ENCODE data around the gene ADAM10. TPM values are rescaled to one million over a fixed set of nuclear protein-coding genes. Genes with fewer than 3 reads are reported as not detected.
A peak's percentile ranks its signal among the peaks of the same experiment; 100 is the strongest.
"Not testable (repeated sequence)": the region's sequence is repeated elsewhere in the genome, so short reads cannot be mapped to it uniquely, and the experiment has no call there.

ADAM10 gene
- total RNA-seq, 1 donor from 2014 or later: 87.7 TPM

DNA sequence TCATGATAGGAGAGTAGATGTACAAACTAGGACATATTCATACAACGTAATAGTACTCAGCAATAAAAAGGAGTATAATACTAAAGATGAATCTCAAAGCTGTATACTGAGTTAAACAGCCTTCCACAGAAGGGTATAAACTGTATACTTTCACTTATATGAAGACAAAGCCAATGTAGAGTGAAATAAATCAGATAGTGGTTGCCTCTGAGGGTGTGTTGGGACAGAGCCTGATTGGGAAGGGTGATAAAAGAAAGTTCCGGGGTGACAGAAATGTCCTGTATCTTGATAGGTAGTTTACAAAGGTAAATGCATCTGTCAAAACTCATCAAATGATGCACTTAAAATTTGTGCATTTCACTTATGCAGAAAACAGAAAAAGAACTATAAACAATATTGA is 122.5 kb downstream of the ADAM10 start:
- no peaks in the 10 kb centered on the region for H3K27me3 Mint-ChIP-seq
- peak overlapping the region; percentile 46 for H3K27ac Mint-ChIP-seq
- H3K4me3 Mint-ChIP-seq: no peak overlapping the region
- TF ChIP-seq, protein P1, sequence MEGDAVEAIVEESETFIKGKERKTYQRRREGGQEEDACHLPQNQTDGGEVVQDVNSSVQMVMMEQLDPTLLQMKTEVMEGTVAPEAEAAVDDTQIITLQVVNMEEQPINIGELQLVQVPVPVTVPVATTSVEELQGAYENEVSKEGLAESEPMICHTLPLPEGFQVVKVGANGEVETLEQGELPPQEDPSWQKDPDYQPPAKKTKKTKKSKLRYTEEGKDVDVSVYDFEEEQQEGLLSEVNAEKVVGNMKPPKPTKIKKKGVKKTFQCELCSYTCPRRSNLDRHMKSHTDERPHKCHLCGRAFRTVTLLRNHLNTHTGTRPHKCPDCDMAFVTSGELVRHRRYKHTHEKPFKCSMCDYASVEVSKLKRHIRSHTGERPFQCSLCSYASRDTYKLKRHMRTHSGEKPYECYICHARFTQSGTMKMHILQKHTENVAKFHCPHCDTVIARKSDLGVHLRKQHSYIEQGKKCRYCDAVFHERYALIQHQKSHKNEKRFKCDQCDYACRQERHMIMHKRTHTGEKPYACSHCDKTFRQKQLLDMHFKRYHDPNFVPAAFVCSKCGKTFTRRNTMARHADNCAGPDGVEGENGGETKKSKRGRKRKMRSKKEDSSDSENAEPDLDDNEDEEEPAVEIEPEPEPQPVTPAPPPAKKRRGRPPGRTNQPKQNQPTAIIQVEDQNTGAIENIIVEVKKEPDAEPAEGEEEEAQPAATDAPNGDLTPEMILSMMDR (IDR thresholded peaks at IDR 0.05): no peak
- ATAC-seq (ENCODE audit: low read depth) (no peak), DNase-seq (no peak)
- ChIA-PET CTCF (no interaction called here), POLR2A (no interaction called here)
- peaks cover 3% of the 10 kb centered on the region for H3K9me3 Mint-ChIP-seq
- intact Hi-C loops (cut with micrococcal nuclease): no loop called here
- H3K36me3 Mint-ChIP-seq (ENCODE audit: low read depth): peaks cover 49% of the 10 kb centered on the region
- H3K4me1 Mint-ChIP-seq: peaks cover 29% of the 10 kb centered on the region

DNA sequence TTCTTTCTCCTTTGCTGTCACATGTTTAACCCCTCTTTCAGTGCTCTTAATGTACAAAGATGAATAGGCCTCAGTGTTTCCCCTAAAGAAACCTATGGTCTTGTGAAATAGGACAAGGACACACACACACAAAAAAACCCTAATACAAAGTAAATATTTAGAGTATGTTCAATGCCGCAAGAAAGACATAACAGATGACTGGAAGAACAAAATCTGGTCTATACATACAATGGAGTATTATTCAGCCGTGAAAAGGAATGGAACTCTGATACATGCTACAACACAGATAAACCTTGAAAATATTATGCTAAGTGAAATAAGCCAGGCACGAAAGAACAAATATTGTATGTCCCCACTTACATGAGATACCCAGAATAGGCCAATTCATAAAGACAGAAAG is 123.1 kb downstream of the ADAM10 start:
- H3K27ac Mint-ChIP-seq: no peak overlapping the region
- intact Hi-C loops (cut with micrococcal nuclease): no loop called here
- TF ChIP-seq, protein P1 (IDR thresholded peaks at IDR 0.05): no peak
- CTCF ChIA-PET: no interaction called here
- no peak overlapping the region for H3K4me3 Mint-ChIP-seq
- ATAC-seq (ENCODE audit: low read depth): no peak
- no peaks in the 10 kb centered on the region for H3K27me3 Mint-ChIP-seq
- peaks cover 50% of the 10 kb centered on the region for H3K36me3 Mint-ChIP-seq (ENCODE audit: low read depth)
- no peak for DNase-seq
- POLR2A ChIA-PET: no interaction called here
- H3K4me1 Mint-ChIP-seq: peaks cover 29% of the 10 kb centered on the region
- peaks cover 3% of the 10 kb centered on the region for H3K9me3 Mint-ChIP-seq

DNA sequence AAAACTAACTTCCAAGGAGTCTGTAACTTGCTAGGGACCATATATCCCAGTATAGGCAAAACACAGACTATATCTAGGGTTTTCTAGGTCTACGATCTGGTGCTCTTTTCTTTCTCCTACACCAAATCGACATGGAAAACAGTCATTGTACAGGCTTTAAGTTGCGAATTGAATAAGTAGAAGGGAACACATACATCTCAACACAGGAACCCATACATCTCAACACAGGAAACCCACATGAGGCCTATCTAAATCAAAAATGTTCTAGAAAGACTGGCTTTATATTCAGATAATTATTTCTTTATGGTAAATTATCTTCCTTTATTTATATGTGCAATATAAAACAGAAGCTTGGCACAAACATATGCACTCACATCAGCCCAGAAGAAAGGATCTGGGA is 126.6 kb downstream of the ADAM10 start:
- Mint-ChIP-seq H3K27me3 (no peaks in the 10 kb centered on the region), H3K4me1 (peaks cover 14% of the 10 kb centered on the region), H3K9me3 (peaks cover 10% of the 10 kb centered on the region), H3K4me3 (no peak overlapping the region), H3K27ac (no peak overlapping the region), H3K36me3 (ENCODE audit: low read depth) (peaks cover 67% of the 10 kb centered on the region)
- intact Hi-C loops (cut with micrococcal nuclease): no loop called here
- ChIA-PET CTCF (no interaction called here), POLR2A (no interaction called here)
- no peak for DNase-seq
- no peak for ATAC-seq (ENCODE audit: low read depth)
- TF ChIP-seq, protein P1 (IDR thresholded peaks at IDR 0.05): no peak

GRCh38 chr15:58620268-58620667 is 129.2 kb downstream of the ADAM10 start:
- DNase-seq; H3K27ac Mint-ChIP-seq; H3K27me3 Mint-ChIP-seq; H3K4me3 Mint-ChIP-seq; H3K4me1 Mint-ChIP-seq; CTCF ChIA-PET; intact Hi-C loops (cut with micrococcal nuclease); ATAC-seq (ENCODE audit: low read depth): not testable (repeated sequence)
- H3K36me3 Mint-ChIP-seq (ENCODE audit: low read depth): peaks cover 65% of the 10 kb centered on the region
- POLR2A ChIA-PET: interaction anchor here (0.7 kb wide), 1 partner anchor 170 kb away, joined by 3 read pairs; no protein-coding TSS in a partner anchor
- H3K9me3 Mint-ChIP-seq: peaks cover 17% of the 10 kb centered on the region

GRCh38 chr15:58616171-58616570 is 133.3 kb downstream of the ADAM10 start:
- ChIA-PET CTCF (no interaction called here), POLR2A (no interaction called here)
- H3K36me3 Mint-ChIP-seq (ENCODE audit: low read depth): peaks cover 82% of the 10 kb centered on the region
- H3K9me3 Mint-ChIP-seq: peaks cover 21% of the 10 kb centered on the region
- ATAC-seq (ENCODE audit: low read depth) (no peak), DNase-seq (no peak)
- H3K4me3 Mint-ChIP-seq: no peak overlapping the region
- H3K27ac Mint-ChIP-seq: no peak overlapping the region
- no peaks in the 10 kb centered on the region for H3K4me1 Mint-ChIP-seq
- no peaks in the 10 kb centered on the region for H3K27me3 Mint-ChIP-seq
- intact Hi-C loops (cut with micrococcal nuclease): no loop called here
- TF ChIP-seq, protein P1 (IDR thresholded peaks at IDR 0.05): no peak
